HG03159 (cell line): ENCODE measurements around the gene JADE2.
"Not testable (repeated sequence)": the region's sequence is repeated elsewhere in the genome, so short reads cannot be mapped to it uniquely, and the experiment has no call there.

Source experiments
- ATAC-seq: cut with Tn5 transposase; IDR thresholded peaks from one replicate; pipeline ENCODE4 v1.9.1; 2021; ENCODE audit warnings: mild to moderate bottlenecking, moderate library complexity; ENCODE audit not compliant: unreplicated experiment

JADE2 gene

GRCh38 chr5:134583766-134584165 is 58.3 kb downstream of the JADE2 start:
- no peak for ATAC-seq

- ATAC-seq = no peak
Observed at GRCh38 chr5:134584662-134585061, 59.2 kb downstream of the JADE2 start.

- ATAC-seq = no peak
Observed at GRCh38 chr5:134585966-134586365, 60.5 kb downstream of the JADE2 start.

- ATAC-seq = peak; percentile 89
Observed at GRCh38 chr5:134586866-134587524, 61.5 kb downstream of the JADE2 start.

- ATAC-seq = no peak
Observed at GRCh38 chr5:134590992-134591659, 65.7 kb downstream of the JADE2 start.

- ATAC-seq = no peak
Observed at GRCh38 chr5:134592141-134592746, 66.8 kb downstream of the JADE2 start.

- no peak for ATAC-seq
Observed at GRCh38 chr5:134594336-134594735, 68.9 kb downstream of the JADE2 start.

- ATAC-seq = peak; percentile 74
Observed at GRCh38 chr5:134594797-134595457, 69.5 kb downstream of the JADE2 start.

GRCh38 chr5:134595458-134595838 is 70.0 kb downstream of the JADE2 start:
- no peak for ATAC-seq

GRCh38 chr5:134599820-134600219 is 74.3 kb downstream of the JADE2 start:
- ATAC-seq = not testable (repeated sequence)

- no peak for ATAC-seq
Observed at GRCh38 chr5:134600600-134600999, 75.1 kb downstream of the JADE2 start.

- no peak for ATAC-seq
Observed at GRCh38 chr5:134603059-134603458, 77.6 kb downstream of the JADE2 start.

- no peak for ATAC-seq
Observed at GRCh38 chr5:134604908-134605307, 79.4 kb downstream of the JADE2 start.

GRCh38 chr5:134606726-134607125 is 81.3 kb downstream of the JADE2 start:
- ATAC-seq = no peak

GRCh38 chr5:134608555-134608954 is 83.1 kb downstream of the JADE2 start:
- no peak for ATAC-seq

- ATAC-seq = peak; percentile 67
Observed at GRCh38 chr5:134609232-134609851, 83.9 kb downstream of the JADE2 start.

- no peak for ATAC-seq
Observed at GRCh38 chr5:134610725-134611124, 85.3 kb downstream of the JADE2 start.

- no peak for ATAC-seq
Observed at GRCh38 chr5:134611515-134611914, 86.0 kb downstream of the JADE2 start.

- no peak for ATAC-seq
Observed at GRCh38 chr5:134614450-134615085, 89.1 kb downstream of the JADE2 start.

GRCh38 chr5:134620634-134621033 is 95.2 kb downstream of the JADE2 start:
- no peak for ATAC-seq

GRCh38 chr5:134625559-134625958 is 100.1 kb downstream of the JADE2 start:
- no peak for ATAC-seq
